ENCODE results near the gene EED. TPM values are rescaled to one million over a fixed set of nuclear protein-coding genes. Genes with fewer than 3 reads are reported as not detected.

EED gene
- polyA plus RNA-seq, 1 experiment: 5.7 TPM

DNA sequence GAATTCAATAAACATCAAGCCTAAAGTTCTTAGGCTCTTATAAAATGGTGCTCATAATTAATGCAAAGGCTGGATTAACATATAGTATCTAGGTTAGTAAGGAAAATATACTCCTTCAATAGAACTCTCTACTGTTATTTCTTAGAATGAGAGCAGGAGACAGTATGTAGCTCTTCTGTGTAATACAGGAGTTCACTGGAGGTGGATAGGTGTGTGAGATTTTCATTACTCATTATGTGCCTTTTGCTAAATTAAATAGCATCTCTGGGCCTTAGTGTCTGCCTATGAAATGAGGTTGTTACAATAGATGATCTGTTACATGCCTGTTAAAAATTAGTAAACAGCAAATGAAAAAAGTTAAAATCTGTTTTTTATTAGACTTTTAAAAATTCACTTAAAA lies 20.6 kb downstream of the EED start:
- ChIA-PET CTCF (interaction anchor here (1.0 kb wide), 1 partner anchor 29 kb away, joined by 4 read pairs; no protein-coding TSS in a partner anchor), POLR2A (no interaction called here)
- no peaks in the 10 kb centered on the region for H3K27me3 ChIP-seq (ENCODE audit: control insufficient read depth, insufficient read depth, low read length)
- H3K4me3 ChIP-seq (ENCODE audit: low read depth, low read length): no peak overlapping the region
- peaks cover 4% of the 10 kb centered on the region; the same call in 1 of the 2 replicates for H3K36me3 ChIP-seq (ENCODE audit: control insufficient read depth, insufficient read depth, low read length)
- TF ChIP-seq, protein P1, sequence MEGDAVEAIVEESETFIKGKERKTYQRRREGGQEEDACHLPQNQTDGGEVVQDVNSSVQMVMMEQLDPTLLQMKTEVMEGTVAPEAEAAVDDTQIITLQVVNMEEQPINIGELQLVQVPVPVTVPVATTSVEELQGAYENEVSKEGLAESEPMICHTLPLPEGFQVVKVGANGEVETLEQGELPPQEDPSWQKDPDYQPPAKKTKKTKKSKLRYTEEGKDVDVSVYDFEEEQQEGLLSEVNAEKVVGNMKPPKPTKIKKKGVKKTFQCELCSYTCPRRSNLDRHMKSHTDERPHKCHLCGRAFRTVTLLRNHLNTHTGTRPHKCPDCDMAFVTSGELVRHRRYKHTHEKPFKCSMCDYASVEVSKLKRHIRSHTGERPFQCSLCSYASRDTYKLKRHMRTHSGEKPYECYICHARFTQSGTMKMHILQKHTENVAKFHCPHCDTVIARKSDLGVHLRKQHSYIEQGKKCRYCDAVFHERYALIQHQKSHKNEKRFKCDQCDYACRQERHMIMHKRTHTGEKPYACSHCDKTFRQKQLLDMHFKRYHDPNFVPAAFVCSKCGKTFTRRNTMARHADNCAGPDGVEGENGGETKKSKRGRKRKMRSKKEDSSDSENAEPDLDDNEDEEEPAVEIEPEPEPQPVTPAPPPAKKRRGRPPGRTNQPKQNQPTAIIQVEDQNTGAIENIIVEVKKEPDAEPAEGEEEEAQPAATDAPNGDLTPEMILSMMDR (IDR thresholded peaks at IDR 0.05; ENCODE audit: insufficient read depth, low read depth, low read length): no peak
- DNase-seq (ENCODE audit: low read depth): no peak

DNA sequence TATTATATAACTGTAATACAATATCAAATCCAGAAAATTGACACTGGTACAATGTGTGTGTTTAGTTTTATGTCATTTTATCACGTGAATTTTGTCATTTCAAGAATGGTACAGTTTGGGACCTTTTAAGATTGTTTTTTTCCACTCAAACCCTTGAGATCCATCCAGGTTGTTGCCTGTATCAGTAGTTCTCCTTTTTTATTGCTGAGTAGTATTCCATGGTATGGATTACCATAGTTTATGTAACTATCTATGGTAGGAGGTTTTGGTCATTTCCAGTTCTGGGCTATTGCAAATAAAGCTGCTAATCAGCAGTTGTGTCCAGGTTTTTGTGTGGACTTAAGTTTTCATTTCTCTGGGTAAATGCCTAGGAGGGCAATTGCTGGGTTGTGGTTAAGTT lies 25.1 kb downstream of the EED start:
- Histone ChIP-seq H3K36me3 (ENCODE audit: control insufficient read depth, insufficient read depth, low read length) (no peaks in the 10 kb centered on the region), H3K27me3 (ENCODE audit: control insufficient read depth, insufficient read depth, low read length) (no peaks in the 10 kb centered on the region), H3K4me3 (ENCODE audit: low read depth, low read length) (no peak overlapping the region)
- CTCF ChIA-PET: interaction anchor here (1.4 to 2.2 kb wide), 2 partner anchors 9 to 20 kb away, joined by 3 to 5 read pairs; no protein-coding TSS in a partner anchor
- TF ChIP-seq, protein P1 (IDR thresholded peaks at IDR 0.05; ENCODE audit: insufficient read depth, low read depth, low read length): no peak
- POLR2A ChIA-PET: no interaction called here
- no peak for DNase-seq (ENCODE audit: low read depth)

DNA sequence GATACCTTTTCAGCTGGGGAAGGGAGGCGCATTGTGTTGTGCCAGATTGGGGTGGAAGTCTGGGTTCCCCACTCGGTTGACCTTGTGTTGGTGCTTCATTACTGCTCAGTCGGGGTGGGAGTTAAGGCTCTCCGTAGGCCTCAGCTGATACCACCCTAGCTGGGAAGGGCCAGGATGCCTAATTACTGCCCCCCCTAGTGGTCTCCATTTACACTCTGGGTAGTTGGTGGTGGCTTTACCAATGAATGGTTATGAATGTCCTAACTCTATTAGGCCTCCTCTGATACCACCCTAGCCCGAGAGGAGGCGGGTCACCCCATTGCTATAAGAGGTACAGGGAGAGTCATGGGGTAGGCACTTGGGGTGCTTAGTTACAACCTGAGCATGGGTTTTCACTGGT lies 29.9 kb downstream of the EED start:
- POLR2A ChIA-PET: no interaction called here
- CTCF ChIA-PET: interaction anchor here (0.9 to 1.2 kb wide), 2 partner anchors 8 to 17 kb away, joined by 3 to 5 read pairs; no protein-coding TSS in a partner anchor
- Histone ChIP-seq H3K27me3 (ENCODE audit: control insufficient read depth, insufficient read depth, low read length) (no peaks in the 10 kb centered on the region), H3K36me3 (ENCODE audit: control insufficient read depth, insufficient read depth, low read length) (no peaks in the 10 kb centered on the region), H3K4me3 (ENCODE audit: low read depth, low read length) (no peak overlapping the region)
- TF ChIP-seq, protein P1 (IDR thresholded peaks at IDR 0.05; ENCODE audit: insufficient read depth, low read depth, low read length): no peak
- no peak for DNase-seq (ENCODE audit: low read depth)

DNA sequence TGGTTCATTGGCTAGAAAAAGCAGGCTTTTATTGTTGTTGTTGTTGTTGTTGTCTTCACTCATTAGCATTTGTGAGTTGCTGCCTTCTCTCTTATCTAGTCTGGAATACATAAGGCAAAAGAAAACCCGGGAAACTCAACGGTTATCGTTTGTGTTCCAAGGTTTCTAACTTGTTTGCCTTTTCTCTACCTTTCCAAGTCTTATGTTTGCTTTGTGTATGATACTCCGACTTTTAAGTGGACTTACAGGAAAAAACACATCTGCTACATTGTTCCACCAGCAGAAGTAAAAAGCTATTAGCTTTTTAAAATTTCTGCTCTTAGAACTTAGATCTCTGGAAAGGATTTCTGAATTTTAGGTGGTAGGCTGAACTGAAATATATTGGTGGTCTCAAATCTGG lies 30.4 kb downstream of the EED start:
- no peak overlapping the region for H3K4me3 ChIP-seq (ENCODE audit: low read depth, low read length)
- H3K27me3 ChIP-seq (ENCODE audit: control insufficient read depth, insufficient read depth, low read length): no peaks in the 10 kb centered on the region
- POLR2A ChIA-PET: no interaction called here
- TF ChIP-seq, protein P1 (IDR thresholded peaks at IDR 0.05; ENCODE audit: insufficient read depth, low read depth, low read length): no peak
- peaks cover under 1% of the 10 kb centered on the region; the same call in 1 of the 2 replicates for H3K36me3 ChIP-seq (ENCODE audit: control insufficient read depth, insufficient read depth, low read length)
- no peak for DNase-seq (ENCODE audit: low read depth)
- CTCF ChIA-PET: interaction anchor here (0.9 to 1.2 kb wide), 2 partner anchors 8 to 18 kb away, joined by 3 to 5 read pairs; no protein-coding TSS in a partner anchor

DNA sequence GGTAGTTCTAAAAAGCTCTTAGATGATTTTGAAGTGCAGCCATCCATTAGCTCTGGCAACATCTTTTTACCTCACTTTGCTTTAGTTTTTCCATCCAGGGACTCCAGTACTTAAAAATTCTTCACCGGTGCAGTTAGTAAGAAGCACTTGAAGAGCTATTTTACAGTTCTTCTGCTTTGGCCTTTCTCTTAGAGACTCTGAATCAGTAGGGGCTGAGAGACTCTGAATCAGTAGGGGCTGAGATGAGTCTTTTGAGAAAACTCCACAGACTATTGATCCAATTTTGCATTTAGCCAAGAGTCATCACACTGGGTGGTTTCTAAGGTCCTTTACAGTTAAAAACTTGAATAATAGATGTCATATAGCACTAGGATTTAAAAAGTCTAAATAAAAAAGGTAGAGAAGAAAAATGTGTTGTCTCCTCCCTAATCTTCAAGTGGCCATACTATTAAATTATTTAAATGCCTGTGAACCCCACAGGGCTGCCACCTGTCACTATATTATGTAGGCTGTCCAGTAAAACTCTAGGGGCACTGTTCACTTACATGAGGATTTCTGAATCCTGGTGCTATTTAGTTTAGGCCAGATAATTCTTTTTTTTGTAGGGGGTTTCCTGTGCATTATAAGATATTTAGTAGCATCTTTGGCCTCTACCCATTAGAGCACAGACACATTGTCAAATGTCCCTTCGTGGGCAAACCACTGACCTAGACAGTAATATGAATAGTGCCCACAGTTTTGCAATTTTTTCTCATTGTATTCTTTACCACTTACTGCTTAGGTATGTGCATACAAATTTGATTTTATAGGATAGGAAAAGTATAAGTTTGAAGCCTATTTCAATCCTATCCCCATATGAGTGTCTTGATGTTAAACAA lies 31.2 kb downstream of the EED start:
- CTCF ChIA-PET: interaction anchor here (1.2 kb wide), 1 partner anchor 9 kb away, joined by 5 read pairs; no protein-coding TSS in a partner anchor
- peaks cover 2% of the 10 kb centered on the region; the same call in 1 of the 2 replicates for H3K36me3 ChIP-seq (ENCODE audit: control insufficient read depth, insufficient read depth, low read length)
- POLR2A ChIA-PET: no interaction called here
- H3K27me3 ChIP-seq (ENCODE audit: control insufficient read depth, insufficient read depth, low read length): no peaks in the 10 kb centered on the region
- no peak overlapping the region for H3K4me3 ChIP-seq (ENCODE audit: low read depth, low read length)
- no peak for DNase-seq (ENCODE audit: low read depth)
- TF ChIP-seq, protein P1 (IDR thresholded peaks at IDR 0.05; ENCODE audit: insufficient read depth, low read depth, low read length): no peak

Measured in BJ (cell line).